Calu3 (cell line): Measurements from ENCODE around the gene TNIK. TPM values are rescaled to one million over a fixed set of nuclear protein-coding genes. Genes with fewer than 3 reads are reported as not detected.

Experiments
- BruUV-seq: library from RNA; stranded (reverse); fragments of 400-500 nt; replicated peaks from 2 replicates; lab custom pipeline; 2021; lab: Mats Ljungman, UMichigan
- CTCF ChIA-PET: fragments of 300-600 bp; sonication (Branson Sonifier 250); formaldehyde crosslinking; loops from one replicate; lab custom pipeline; 2022; ENCODE audit warnings: antibody characterized with exemption; lab: Charles Lee
- DNase-seq: peaks from one replicate; pipeline ENCODE4 v3.0.0; 2022
- H3K27ac Mint-ChIP-seq: one replicate; pipeline ENCODE4 v1.8.0; 2022; ENCODE audit warnings: mixed read lengths; ENCODE audit not compliant: unreplicated experiment
- H3K27me3 Mint-ChIP-seq: one replicate; pipeline ENCODE4 v1.8.0; 2022; ENCODE audit warnings: mixed read lengths; ENCODE audit not compliant: unreplicated experiment
- H3K36me3 Mint-ChIP-seq: one replicate; pipeline ENCODE4 v1.8.0; 2022; ENCODE audit warnings: mild to moderate bottlenecking, moderate library complexity, mixed read lengths; ENCODE audit not compliant: insufficient read depth, unreplicated experiment
- H3K4me1 Mint-ChIP-seq: one replicate; pipeline ENCODE4 v1.8.0; 2022; ENCODE audit warnings: mild to moderate bottlenecking, low read depth, mixed read lengths; ENCODE audit not compliant: unreplicated experiment
- H3K4me3 Mint-ChIP-seq: one replicate; pipeline ENCODE4 v1.8.0; 2022; ENCODE audit warnings: mild to moderate bottlenecking, low read depth, moderate library complexity, mixed read lengths; ENCODE audit not compliant: unreplicated experiment
- H3K9me3 Mint-ChIP-seq: one replicate; pipeline ENCODE4 v1.8.0; 2022; ENCODE audit warnings: low read depth, mixed read lengths; ENCODE audit not compliant: unreplicated experiment
- CTCF ChIP-seq: fragments of 200-600 bp; IDR thresholded peaks from one replicate; pipeline ENCODE4 v1.8.0; 2022; ENCODE audit warnings: antibody characterized with exemption; ENCODE audit not compliant: unreplicated experiment
- intact Hi-C: fragments of 100-400 bp; cut with micrococcal nuclease; formaldehyde crosslinking; loops from one replicate; pipeline ENCODE4 v1.10.0; 2022; ENCODE audit not compliant: unreplicated experiment
- total RNA-seq: library from RNA; stranded (reverse); gene quantifications from 2 replicates; pipeline ENCODE4 v1.2.3, GENCODE V29; 2022

Gene TNIK
- total RNA-seq, 1 experiment from 2014 or later, result 19.7 TPM

GRCh38 chr3:171026597-171027293 lies 433.5 kb downstream of the TNIK start, which contains the start of gene SLC2A2:
TSS of gene SLC2A2 (minus strand) at chr3:171026720. CDS start at chr3:171026670, 50 bp downstream.
- CTCF ChIA-PET, result interaction anchor here (0.5 to 1.2 kb wide), 6 partner anchors 8 to 584 kb away, joined by 3 to 4 read pairs (median 3); no protein-coding TSS in a partner anchor
- H3K9me3 Mint-ChIP-seq, result no peaks in the 10 kb centered on the region
- BruUV-seq, result no TSS peak
- H3K27ac Mint-ChIP-seq, result no peak within 1 kb of the TSS
- no peak within 1 kb of the TSS for H3K4me3 Mint-ChIP-seq
- intact Hi-C loops, result no loop called here
- no peaks in the 10 kb centered on the region for H3K27me3 Mint-ChIP-seq
- no peaks in the 10 kb centered on the region for H3K36me3 Mint-ChIP-seq
- TF ChIP-seq CTCF, result no peak
- DNase-seq, result peak; percentile 54
- H3K4me1 Mint-ChIP-seq, result peaks cover 5% of the 10 kb centered on the region

GRCh38 chr3:171023566-171023965 lies 436.6 kb downstream of the TNIK start:
- H3K4me3 Mint-ChIP-seq, result no peak overlapping the region
- intact Hi-C loops, result no loop called here
- H3K27ac Mint-ChIP-seq, result no peak overlapping the region
- H3K36me3 Mint-ChIP-seq, result no peaks in the 10 kb centered on the region
- no TSS peak for BruUV-seq
- H3K9me3 Mint-ChIP-seq, result no peaks in the 10 kb centered on the region
- H3K27me3 Mint-ChIP-seq, result no peaks in the 10 kb centered on the region
- no peak for DNase-seq
- TF ChIP-seq CTCF, result no peak
- H3K4me1 Mint-ChIP-seq, result peaks cover 20% of the 10 kb centered on the region
- CTCF ChIA-PET, result interaction anchor here (1.3 kb wide), 1 partner anchor 18 kb away, joined by 3 read pairs; no protein-coding TSS in a partner anchor

- TF ChIP-seq CTCF, result no peak
- Mint-ChIP-seq H3K27ac (no peak overlapping the region), H3K9me3 (no peaks in the 10 kb centered on the region), H3K4me1 (peaks cover 32% of the 10 kb centered on the region), H3K36me3 (no peaks in the 10 kb centered on the region), H3K4me3 (no peak overlapping the region), H3K27me3 (no peaks in the 10 kb centered on the region)
- CTCF ChIA-PET, result no interaction called here
- DNase-seq, result no peak
- intact Hi-C loops, result no loop called here
- BruUV-seq, result no TSS peak
Observed at GRCh38 chr3:171021377-171021776, 438.8 kb downstream of the TNIK start.

GRCh38 chr3:171018156-171018935 lies 441.9 kb downstream of the TNIK start:
- peak; percentile 54 for TF ChIP-seq CTCF
- CTCF ChIA-PET, result interaction anchor here (0.8 to 2.0 kb wide), 5 partner anchors 9 to 53 kb away, joined by 3 to 5 read pairs (median 4); no protein-coding TSS in a partner anchor
- Mint-ChIP-seq H3K9me3 (no peaks in the 10 kb centered on the region), H3K4me3 (no peak overlapping the region), H3K27ac (no peak overlapping the region), H3K4me1 (peaks cover 29% of the 10 kb centered on the region), H3K36me3 (no peaks in the 10 kb centered on the region), H3K27me3 (no peaks in the 10 kb centered on the region)
- intact Hi-C loops, result loop anchor here (2.0 to 5.0 kb wide), 2 partner anchors 16 to 41 kb away; no protein-coding TSS in a partner anchor
- peak; percentile 58 for DNase-seq
- no TSS peak for BruUV-seq
